Stimulated activated CD4-positive, alpha-beta T cell treated with anti-CD3 and anti-CD28 coated beads, Interleukin-1b, Interleukin-23, amount 100 ng/mL, for 24 hours (primary cell): ENCODE data around the gene FYCO1.
"Not testable (repeated sequence)": the region's sequence is repeated elsewhere in the genome, so short reads cannot be mapped to it uniquely, and the experiment has no call there.

Experiments used
- DNase-seq, 4 experiments: peaks; one replicate each; pipeline ENCODE4 v3.0.0-alpha.2; 2020; ENCODE audit warnings: low read depth in 4 of 4, low spot score in 1 of 4

Gene FYCO1

DNA sequence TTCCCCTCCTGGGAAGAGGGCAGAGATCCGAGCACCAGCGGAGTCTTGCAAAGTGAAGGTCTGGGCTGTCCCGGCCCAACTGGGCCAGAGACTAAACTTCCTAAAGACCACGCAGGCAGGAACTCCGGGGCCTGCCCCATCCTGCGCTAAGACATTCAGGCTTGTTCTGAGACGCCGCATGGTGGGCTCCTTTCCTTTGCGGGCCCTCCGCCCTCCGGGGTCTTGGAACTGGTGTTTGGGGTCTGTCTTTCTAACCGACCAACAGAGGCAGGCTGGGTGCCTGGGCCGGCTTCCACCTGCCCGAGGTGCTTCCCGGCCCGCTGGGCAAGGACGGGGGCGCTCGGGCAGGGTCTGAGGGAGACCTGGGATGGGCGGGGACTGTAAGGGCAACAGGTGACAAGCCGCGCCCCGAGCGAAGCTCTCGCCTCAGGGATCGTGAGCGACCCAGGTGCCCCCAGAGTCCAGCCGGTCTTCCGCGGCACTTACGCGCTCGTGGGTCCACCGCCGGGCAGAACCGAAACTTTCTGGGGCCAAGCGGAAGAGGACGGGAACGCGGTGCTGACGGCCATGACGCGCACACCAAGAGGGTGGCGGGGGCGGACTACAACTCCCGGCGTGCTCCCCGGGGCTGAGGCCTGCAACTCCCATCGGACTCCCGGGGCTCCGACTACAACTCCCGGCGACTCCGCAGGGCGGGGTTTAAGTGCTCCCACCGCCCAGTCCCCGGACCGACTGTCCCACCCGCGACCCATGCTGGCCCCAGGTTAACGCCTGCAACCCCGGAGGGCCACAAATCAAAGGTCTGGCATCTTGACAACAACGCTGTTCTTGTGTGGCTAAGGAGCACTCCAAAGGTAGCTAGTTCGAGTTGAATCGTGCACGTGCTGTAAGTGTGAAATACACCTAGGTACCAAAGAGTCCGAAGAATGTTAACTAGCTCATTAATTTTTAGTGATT is at the start of gene FYCO1:
TSS of gene FYCO1 (minus strand) at position 589 of the 957 bp plus-strand sequence. CDS start 10,914 bp downstream, outside the sequence.
- peak; percentile 67 to 88 (median 79) for DNase-seq

DNA sequence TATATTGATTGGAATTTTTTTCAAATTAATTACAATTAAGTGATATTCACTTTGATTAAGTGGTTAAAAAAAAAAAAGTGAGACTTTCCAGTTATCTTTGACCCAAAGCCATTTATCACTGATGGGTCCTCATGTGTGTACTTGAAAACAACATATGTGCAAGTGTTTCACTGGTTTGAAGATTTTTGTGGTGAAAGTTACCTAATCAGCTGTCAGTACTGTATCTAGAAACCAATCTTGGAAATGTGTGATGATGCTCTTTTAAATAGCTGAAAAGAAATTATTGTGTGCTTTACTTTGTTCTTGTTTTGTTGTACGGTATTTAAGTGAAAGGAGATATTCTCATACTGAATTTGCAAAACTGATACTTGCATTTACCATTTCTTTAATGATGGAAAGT is 43.3 kb upstream of the FYCO1 start:
- no peak for DNase-seq

GRCh38 chr3:46038071-46038470 is 42.4 kb upstream of the FYCO1 start:
- DNase-seq, result not testable (repeated sequence)

DNA sequence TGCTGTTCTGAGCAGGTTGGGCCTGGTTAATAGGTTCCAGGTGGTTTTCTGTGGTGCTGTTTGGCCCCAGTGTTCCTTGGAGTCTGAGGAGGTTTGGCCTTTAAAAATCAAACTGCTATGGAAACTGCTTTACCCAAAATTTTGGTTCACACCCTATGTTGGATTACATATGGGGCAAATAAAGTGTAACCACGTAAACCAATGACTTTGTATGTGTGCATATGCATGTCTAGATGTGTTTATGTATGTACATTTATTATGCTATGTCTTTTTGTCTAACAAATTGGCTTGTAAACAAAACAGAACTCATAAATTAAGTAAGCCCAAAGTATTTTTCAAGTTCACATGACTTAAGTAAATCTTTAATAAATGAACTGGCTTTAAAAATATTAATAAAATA is 40.6 kb upstream of the FYCO1 start:
- DNase-seq, result no peak

GRCh38 chr3:46031747-46032146 is 36.1 kb upstream of the FYCO1 start:
- no peak for DNase-seq

DNA sequence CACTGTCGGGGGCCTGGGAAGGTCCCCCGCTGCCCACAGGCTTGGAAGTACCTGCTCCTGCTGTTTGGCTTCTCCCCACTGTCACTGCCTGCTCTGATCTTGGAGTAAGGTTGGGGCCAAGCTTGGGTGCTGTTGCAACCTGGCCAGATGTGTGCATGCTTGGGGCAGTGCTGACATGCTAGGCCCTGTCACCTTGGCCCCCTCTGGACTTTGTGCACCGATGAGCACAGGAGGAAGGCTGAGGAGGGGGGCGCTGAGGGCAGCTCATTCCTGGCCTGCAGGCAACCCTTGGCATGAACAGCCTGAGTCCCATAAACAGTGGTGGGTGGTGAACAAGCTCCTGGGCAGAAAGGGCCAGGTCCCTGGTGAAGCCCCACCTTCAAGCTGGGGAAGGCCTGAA is 35.6 kb upstream of the FYCO1 start:
- no peak for DNase-seq

DNA sequence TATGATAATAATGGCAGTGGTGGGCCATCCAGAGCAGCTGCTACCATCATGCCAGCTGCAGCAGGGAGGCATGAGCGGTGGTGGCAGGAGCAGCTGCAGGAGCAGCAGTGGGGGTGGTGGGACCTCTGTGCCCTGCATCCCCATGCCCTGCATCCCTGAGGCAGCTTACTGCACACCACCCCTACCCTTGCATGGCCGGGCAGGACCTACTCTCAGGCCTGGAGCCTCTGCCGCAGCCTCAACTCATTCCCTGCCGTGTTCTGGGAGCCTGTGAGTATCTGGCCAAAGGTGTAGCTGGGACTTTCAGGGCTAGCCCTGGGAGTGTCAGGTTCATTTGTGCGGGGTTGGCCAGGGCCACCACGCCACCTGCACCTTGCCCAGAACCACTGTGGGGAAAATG is 35.0 kb upstream of the FYCO1 start:
- DNase-seq, result no peak

DNA sequence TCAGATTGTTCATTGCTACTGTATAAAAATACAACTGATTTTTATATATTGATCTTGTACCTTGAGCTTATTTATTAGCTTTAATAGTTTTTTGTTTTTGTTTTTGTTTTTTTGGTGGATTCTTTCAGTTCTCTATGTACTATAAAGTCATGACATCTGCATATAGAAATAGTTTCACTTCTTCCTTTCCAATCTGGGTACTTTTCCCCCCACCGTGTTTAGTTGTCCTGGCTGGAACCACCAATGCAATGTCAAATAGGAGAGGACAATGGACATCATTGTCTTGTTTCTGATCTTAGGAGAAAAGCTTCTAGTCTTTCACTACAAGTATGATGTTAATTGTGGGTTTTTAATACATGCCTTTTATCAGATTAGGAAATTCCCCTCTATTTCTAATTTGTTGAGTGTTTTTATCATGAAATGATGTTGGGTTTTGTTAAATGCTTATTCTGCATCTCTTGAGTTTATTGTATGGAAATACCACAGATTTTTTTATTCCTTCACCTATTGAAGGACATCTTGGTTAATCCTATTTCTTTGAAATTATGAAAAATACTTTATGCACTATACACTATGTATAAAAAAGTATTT is 34.4 kb upstream of the FYCO1 start:
- no peak for DNase-seq

DNA sequence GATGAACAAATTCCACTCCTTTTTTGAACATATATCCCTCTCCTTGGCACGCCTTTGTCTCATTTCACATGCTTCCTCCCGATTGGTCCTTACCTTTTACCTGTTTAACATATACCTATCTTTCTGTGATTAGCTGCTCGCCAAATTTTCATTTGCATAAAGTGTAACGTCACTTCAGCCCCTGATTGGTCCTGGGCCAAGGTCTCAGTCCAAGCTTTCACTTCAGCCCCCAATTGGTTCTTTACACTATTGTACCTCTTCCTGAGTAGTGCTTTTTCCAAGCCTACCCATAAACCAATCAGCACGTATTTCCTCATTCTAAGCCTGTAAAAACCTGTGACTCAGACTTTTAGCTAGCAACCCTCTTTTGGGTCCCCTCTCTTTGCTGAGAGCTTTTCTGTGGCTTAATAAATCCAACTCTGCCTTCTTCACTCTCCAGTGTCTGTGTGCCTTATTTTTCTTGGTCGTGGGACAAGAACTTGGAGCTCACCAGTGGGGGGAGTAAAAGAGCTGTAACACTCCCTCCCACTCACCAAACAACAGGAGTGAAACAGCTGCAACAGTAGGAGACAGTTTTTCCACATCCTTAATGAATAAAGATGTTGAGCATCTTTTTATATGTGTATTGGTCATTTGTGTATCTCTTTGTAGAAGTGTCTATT is 32.2 kb upstream of the FYCO1 start:
- no peak for DNase-seq

DNA sequence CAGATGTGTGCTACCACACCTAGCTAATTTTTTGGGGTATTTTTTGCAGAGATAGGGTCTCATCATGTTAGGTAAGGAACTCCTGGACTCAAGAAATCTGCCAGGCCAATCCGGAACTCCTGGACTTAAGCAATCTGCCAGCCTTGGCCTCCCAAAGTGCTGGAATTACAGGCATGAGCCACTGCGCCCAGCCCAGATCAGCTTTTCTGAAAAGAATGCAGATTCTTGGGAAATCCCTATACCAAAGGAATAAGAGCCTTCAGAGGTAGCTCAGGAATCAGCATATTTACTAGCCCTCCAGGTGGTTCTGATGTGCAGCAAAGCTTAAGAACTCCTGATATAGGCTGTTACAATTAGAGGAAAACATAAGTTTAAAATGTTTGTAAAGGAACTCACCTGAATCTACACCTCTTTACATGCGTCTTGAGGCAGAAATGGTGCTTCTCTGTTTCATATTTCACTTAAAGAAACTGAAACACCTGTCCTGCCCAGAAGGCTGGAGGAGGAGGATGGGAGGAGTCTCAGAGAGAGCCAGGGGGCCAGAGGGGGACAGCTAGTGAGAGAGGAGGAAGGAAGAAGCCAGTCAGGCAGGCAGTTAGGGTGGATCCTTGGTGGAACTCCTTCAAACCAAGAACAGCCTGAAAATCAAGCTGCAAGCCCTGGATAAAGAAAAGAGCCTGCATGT is 31.5 kb upstream of the FYCO1 start, which contains the start of gene XCR1:
TSS of gene XCR1 (minus strand) at position 463 of the 685 bp plus-strand sequence. CDS start 5,536 bp downstream, outside the sequence.
- no peak for DNase-seq

DNA sequence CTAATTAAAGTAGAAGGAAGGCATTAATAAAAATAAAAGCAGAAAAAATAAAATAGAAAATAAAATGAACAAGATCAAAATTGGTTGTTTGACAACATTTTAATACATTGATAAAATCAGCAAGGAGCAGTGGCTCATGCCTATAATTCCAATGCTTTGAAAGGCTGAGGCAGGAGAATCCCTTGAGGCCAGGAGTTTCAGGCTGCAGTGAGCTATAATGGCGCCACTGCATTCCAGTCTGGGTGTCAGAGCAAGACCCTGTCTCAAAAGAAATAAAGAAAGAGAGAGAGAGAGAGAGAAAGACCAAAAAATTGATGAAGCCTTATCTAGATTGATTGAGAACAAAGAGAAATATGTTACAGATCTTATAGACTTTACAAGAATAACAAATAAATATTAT is 29.5 kb upstream of the FYCO1 start:
- DNase-seq, result no peak

GRCh38 chr3:46024131-46024530 is 28.5 kb upstream of the FYCO1 start:
- no peak for DNase-seq

- no peak for DNase-seq
These were observed 27.5 kb upstream of the FYCO1 start for GRCh38 chr3:46022909-46023785.

- DNase-seq, result no peak
These were observed 25.9 kb upstream of the FYCO1 start for GRCh38 chr3:46021516-46021915.

DNA sequence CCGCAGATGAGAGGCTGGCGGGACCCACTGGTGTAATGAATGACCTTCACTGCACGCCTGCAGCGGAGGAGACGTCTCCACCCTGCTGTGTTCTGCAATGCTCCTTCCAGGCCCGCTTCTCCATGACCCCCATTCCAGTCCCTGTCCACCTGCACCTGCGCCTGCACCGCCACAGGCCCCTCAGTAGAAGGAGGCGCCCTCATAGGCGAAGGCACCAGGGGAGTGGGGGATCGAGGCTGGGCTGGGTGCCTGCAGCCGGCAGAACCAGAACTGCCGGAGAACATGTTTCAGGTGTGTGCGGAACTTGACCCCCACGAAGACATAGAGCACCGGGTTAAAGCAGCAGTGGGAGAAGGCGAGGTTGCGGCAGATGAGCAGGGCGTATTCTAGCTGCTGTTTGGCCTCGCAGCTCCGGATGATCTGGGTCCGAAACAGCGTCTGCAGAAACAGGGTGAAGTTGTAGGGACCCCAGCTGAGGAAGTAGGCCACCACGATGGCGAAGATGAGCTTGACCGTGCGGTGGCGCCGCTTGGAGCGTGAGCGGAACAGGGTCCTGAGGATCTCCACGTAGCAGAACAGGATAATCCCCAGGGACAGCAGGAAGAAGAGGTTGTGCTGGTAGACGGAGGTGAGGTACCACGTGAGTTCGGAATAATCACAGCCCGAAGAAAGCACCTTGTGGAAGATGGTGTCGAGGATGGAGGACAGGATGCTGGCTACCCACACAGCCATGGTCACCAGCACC is 25.3 kb upstream of the FYCO1 start:
- no peak for DNase-seq

GRCh38 chr3:46019707-46020106 is 24.1 kb upstream of the FYCO1 start:
- DNase-seq, result peak in 1 of 4 experiments; percentile 21

- no peak for DNase-seq
These were observed 22.1 kb upstream of the FYCO1 start for GRCh38 chr3:46017720-46018119.

- DNase-seq, result no peak
These were observed 17.9 kb upstream of the FYCO1 start for GRCh38 chr3:46013316-46014094.

DNA sequence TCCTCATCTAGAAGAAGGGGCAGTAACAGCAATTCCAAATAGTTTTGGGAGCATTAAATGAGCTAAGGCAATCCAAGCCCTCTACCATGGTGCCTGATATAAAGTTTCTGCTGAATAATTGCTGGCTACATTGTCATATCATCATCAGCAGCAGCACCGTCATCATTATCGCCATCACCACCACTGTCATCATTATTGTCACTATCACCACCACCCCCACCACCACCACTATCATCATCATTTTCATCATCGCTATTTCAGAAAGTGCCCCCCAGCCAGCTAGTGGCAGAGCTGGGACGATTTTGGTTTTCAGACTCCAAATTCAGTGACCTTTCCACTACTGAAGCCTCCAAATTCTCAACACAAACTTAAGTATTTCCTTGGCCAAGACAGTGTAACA is 16.6 kb upstream of the FYCO1 start:
- no peak for DNase-seq
